Progenitor cell of endocrine pancreas (in vitro differentiated cells): ENCODE data around the gene ANO6. TPM values are rescaled to one million over a fixed set of nuclear protein-coding genes. Genes with fewer than 3 reads are reported as not detected.

ENCODE experiments used
- DNase-seq: peaks from one replicate; pipeline ENCODE4 v3.0.0; 2021; ENCODE audit warnings: low spot score; ENCODE audit not compliant: unreplicated experiment
- H3K27ac Mint-ChIP-seq: 2 replicates; pipeline ENCODE4 v1.8.0; 2021; ENCODE audit warnings: mild to moderate bottlenecking, moderate library complexity, mixed read lengths
- H3K27me3 Mint-ChIP-seq: 2 replicates; pipeline ENCODE4 v1.8.0; 2021; ENCODE audit warnings: mixed read lengths
- H3K36me3 Mint-ChIP-seq: 2 replicates; pipeline ENCODE4 v1.8.0; 2022; ENCODE audit warnings: mixed read lengths; ENCODE audit not compliant: insufficient read depth
- H3K4me1 Mint-ChIP-seq: 2 replicates; pipeline ENCODE4 v1.8.0; 2021; ENCODE audit warnings: low read depth, mixed read lengths
- H3K4me3 Mint-ChIP-seq: 2 replicates; pipeline ENCODE4 v1.8.0; 2021; ENCODE audit warnings: low read depth, mild to moderate bottlenecking, moderate library complexity, mixed read lengths
- H3K9me3 Mint-ChIP-seq: 2 replicates; pipeline ENCODE4 v1.8.0; 2021; ENCODE audit warnings: low read depth, mixed read lengths
- total RNA-seq: library from RNA; stranded (reverse); gene quantifications from 2 replicates; pipeline ENCODE4 v1.2.1, GENCODE V29; 2021
- TF ChIP-seq, protein P1 (sequence below): fragments of 200-600 bp; sonication (generic); IDR thresholded peaks from one replicate; pipeline ENCODE4 v1.5.0; 2021; ENCODE audit warnings: antibody characterized with exemption, mild to moderate bottlenecking; ENCODE audit not compliant: unreplicated experiment

Gene ANO6
- total RNA-seq, 1 donor from 2014 or later: 39.2 TPM

DNA sequence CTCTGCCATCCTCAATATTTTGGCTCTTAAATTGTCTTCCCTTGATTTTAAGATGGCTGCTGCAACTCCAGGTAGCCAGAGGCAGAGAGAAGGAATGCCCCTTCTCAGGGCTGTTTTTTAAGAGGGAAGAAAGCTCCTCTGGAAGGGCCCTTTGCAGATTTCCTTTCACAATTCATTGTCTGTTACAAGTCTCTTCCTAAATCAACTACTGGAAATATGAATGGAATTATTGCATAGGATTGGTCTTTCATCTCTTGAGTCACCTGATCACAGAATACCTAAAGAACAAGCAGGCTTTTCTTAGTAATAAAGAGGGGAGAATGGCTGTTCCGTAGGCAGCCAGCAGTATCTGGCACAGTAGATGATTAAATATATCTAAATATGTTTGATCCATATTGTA lies 118.5 kb downstream of the ANO6 start:
- Mint-ChIP-seq H3K27me3 (no peaks in the 10 kb centered on the region), H3K4me1 (peaks cover 41% of the 10 kb centered on the region), H3K27ac (no peak overlapping the region), H3K36me3 (peaks cover 9% of the 10 kb centered on the region), H3K9me3 (peaks cover 2% of the 10 kb centered on the region), H3K4me3 (no peak overlapping the region)
- DNase-seq: no peak
- TF ChIP-seq, protein P1, sequence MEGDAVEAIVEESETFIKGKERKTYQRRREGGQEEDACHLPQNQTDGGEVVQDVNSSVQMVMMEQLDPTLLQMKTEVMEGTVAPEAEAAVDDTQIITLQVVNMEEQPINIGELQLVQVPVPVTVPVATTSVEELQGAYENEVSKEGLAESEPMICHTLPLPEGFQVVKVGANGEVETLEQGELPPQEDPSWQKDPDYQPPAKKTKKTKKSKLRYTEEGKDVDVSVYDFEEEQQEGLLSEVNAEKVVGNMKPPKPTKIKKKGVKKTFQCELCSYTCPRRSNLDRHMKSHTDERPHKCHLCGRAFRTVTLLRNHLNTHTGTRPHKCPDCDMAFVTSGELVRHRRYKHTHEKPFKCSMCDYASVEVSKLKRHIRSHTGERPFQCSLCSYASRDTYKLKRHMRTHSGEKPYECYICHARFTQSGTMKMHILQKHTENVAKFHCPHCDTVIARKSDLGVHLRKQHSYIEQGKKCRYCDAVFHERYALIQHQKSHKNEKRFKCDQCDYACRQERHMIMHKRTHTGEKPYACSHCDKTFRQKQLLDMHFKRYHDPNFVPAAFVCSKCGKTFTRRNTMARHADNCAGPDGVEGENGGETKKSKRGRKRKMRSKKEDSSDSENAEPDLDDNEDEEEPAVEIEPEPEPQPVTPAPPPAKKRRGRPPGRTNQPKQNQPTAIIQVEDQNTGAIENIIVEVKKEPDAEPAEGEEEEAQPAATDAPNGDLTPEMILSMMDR: no peak

DNA sequence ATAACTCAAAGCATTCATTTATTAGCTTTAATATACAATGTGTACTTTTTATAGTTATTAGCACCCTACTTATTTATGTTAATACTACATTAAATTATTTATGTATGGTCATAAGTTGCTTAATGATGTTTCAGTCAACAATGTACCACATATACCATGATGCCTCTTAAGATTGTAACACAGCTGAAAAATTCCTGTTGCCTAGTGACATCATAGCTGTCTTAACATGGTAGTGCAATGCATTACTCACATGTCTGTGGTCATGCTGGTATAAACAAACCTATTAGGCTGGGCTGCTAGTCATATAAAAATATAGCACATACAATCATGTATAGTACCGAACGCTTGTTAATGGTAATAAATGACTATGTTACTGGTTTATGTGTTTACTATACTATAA lies 120.4 kb downstream of the ANO6 start:
- DNase-seq: no peak
- Mint-ChIP-seq H3K36me3 (peaks cover 9% of the 10 kb centered on the region), H3K27ac (no peak overlapping the region), H3K27me3 (no peaks in the 10 kb centered on the region), H3K4me3 (no peak overlapping the region), H3K4me1 (peaks cover 47% of the 10 kb centered on the region), H3K9me3 (peaks cover 2% of the 10 kb centered on the region)
- TF ChIP-seq, protein P1: no peak

DNA sequence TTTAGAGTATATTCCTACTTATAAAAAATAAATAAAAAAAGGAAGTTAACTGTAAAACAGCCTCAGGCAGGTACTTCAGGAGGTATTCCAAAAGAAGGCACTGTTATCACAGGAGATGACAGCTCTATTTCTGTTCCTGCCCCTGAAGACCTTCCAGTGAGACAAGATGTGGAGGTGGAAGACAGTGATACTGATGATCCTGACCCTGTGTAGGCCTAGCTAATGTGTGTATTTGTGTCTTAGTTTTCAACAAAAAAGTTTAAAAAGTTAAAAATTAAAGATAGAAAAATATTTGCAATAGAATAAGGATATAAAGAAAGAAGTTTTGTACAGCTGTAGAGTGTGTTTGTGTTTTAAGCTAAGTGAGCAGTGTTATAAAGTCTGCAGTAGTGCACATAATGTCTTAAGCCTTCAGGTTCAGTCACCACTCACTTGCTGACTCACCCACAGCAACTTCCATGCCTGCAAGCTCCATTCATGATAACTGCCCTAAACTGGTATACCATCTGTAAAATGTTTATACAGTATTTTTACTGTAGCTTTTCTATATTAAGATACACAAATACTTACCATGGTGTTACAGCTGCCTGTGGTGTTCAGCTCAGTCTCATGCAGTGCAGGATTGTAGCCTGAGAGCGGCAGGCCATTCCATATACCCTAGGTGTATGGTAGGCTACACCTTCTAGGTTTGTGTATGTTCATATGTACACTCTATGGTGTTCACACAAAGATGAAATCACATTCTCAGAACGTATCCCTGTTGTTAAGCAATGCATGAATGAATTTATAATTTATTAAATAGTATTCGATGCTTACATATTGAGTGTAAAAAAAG lies 121.1 kb downstream of the ANO6 start:
- TF ChIP-seq, protein P1: no peak
- H3K4me1 Mint-ChIP-seq: peaks cover 45% of the 10 kb centered on the region
- peaks cover 2% of the 10 kb centered on the region for H3K9me3 Mint-ChIP-seq
- no peak for DNase-seq
- H3K27me3 Mint-ChIP-seq: no peaks in the 10 kb centered on the region
- H3K4me3 Mint-ChIP-seq: no peak overlapping the region
- H3K36me3 Mint-ChIP-seq: peaks cover 9% of the 10 kb centered on the region
- H3K27ac Mint-ChIP-seq: peak overlapping the region; percentile 61

DNA sequence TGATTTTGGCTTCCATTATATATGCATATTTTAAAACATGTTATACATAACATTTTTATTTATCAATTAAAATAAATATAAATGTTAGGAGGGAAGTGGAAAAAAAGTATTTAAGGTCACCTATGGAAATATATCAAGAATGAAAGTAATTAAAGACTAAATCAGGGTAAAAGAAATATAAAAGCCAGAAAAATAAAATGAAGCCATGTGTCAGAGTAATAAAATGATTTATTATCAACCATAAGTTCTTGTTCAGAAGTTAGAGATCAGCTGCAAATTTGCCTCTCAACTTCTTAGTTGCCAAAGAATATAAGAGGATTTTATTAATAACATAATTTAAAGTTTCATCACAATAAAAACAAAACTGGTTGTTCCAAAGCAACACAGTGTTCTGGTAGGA lies 121.9 kb downstream of the ANO6 start:
- Mint-ChIP-seq H3K36me3 (peaks cover 10% of the 10 kb centered on the region), H3K9me3 (peaks cover 2% of the 10 kb centered on the region), H3K4me3 (no peak overlapping the region), H3K27ac (no peak overlapping the region), H3K27me3 (no peaks in the 10 kb centered on the region), H3K4me1 (peaks cover 41% of the 10 kb centered on the region)
- DNase-seq: no peak
- TF ChIP-seq, protein P1: no peak

DNA sequence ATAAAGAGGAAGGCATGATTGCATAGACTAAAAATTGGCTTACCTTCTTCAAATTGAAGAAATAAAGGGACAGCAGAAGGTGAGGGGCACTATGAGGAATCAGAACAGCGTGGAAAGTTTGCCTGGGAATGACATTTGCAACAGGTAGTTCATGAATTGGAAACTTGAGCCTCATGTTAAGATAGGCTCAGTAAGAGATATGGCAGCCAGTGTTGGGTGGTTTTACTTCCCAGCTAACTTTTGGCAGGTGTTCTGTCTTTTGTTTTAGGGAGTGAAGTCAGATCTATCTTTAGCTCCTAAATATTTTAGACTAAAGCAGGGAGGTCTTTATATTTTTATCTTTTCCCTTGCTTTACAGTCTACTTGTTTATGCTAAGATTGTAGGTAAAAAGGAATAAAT lies 122.4 kb downstream of the ANO6 start:
- H3K36me3 Mint-ChIP-seq: peaks cover 12% of the 10 kb centered on the region
- H3K27me3 Mint-ChIP-seq: no peaks in the 10 kb centered on the region
- H3K9me3 Mint-ChIP-seq: peaks cover 2% of the 10 kb centered on the region
- TF ChIP-seq, protein P1: no peak
- H3K27ac Mint-ChIP-seq: no peak overlapping the region
- peaks cover 42% of the 10 kb centered on the region for H3K4me1 Mint-ChIP-seq
- no peak for DNase-seq
- no peak overlapping the region for H3K4me3 Mint-ChIP-seq
